D721Med (cell line): ENCODE results near the gene MAP7.
"Not testable (repeated sequence)": the region's sequence is repeated elsewhere in the genome, so short reads cannot be mapped to it uniquely, and the experiment has no call there.

Source experiments
- DNase-seq: peaks from one replicate; pipeline ENCODE4 v3.0.0; 2011; ENCODE audit warnings: low spot score; ENCODE audit not compliant: insufficient read length
- FAIRE-seq: peaks from 2 replicates; lab custom pipeline; 2011; peaks lifted over from hg19 to GRCh38; lab: Jason Lieb, UNC
- TF ChIP-seq, protein P1 (sequence below): IDR thresholded peaks from 2 replicates; pipeline ENCODE4 v1.5.1; 2012; ENCODE audit warnings: mild to moderate bottlenecking, control low read depth; ENCODE audit not compliant: insufficient read depth; ENCODE audit errors: missing control alignments

Gene MAP7

DNA sequence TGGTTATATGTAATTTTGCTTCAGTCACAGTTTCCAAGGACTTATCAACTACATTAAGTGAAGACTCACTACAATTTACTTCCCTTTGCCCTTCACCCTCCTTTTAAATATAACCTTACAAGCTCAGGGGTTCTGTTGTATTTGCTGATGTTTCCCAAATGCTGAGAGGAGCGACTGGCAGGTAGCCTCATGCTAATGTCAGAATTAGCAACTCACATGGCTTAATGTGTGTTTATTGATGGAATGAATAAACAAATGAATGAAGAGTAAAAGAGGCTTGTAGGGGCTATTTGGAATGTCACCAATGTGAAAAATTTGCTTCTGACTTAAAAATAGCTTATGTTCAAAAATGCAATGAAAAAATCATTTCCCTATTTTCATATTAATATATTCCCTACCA is 41.4 kb upstream of the MAP7 start:
- FAIRE-seq = no peak
- DNase-seq = no peak

DNA sequence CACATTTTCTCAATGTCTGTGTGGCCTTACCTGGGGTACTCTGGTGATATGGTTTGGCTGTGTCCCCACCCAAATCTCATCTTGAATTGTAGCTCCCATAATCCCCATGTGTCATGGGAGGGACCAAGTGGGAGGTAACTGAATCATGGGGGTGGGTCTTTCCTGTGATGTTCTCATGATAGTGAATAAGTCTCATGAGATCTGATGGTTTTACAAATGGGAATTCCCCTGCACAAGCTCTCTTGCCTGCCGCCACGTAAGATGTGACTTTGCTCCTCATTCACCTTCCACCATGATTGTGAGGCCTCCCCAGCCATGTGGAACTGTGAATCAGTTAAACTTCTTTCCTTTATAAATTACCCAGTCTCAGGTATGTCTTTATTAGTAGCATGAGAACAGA is 40.6 kb upstream of the MAP7 start:
- FAIRE-seq, DNase-seq: not testable (repeated sequence)

More for the DNA sequence above, 41.4 kb upstream of the MAP7 start:
- TF ChIP-seq, protein P1, sequence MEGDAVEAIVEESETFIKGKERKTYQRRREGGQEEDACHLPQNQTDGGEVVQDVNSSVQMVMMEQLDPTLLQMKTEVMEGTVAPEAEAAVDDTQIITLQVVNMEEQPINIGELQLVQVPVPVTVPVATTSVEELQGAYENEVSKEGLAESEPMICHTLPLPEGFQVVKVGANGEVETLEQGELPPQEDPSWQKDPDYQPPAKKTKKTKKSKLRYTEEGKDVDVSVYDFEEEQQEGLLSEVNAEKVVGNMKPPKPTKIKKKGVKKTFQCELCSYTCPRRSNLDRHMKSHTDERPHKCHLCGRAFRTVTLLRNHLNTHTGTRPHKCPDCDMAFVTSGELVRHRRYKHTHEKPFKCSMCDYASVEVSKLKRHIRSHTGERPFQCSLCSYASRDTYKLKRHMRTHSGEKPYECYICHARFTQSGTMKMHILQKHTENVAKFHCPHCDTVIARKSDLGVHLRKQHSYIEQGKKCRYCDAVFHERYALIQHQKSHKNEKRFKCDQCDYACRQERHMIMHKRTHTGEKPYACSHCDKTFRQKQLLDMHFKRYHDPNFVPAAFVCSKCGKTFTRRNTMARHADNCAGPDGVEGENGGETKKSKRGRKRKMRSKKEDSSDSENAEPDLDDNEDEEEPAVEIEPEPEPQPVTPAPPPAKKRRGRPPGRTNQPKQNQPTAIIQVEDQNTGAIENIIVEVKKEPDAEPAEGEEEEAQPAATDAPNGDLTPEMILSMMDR = no peak

DNA sequence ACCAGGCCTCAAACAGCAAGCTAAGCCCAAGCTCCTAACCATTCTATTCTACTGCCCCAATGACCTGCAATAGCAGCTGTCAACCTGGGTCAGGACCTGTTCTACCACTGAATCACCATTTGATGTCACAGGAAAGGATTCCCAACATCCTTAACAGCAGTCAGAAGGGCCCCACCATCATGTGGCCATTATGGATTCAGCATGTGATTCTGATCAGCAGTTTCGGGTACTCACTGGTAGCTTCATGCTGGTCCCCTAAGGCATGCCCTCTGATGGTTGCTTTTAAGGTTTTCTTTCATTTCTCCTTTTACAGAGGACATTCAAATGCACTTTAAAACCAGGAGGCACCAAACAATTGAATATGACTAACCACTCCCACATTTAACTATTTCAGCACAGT is 37.3 kb upstream of the MAP7 start:
- DNase-seq (no peak), FAIRE-seq (no peak)
- TF ChIP-seq, protein P1 = no peak

DNA sequence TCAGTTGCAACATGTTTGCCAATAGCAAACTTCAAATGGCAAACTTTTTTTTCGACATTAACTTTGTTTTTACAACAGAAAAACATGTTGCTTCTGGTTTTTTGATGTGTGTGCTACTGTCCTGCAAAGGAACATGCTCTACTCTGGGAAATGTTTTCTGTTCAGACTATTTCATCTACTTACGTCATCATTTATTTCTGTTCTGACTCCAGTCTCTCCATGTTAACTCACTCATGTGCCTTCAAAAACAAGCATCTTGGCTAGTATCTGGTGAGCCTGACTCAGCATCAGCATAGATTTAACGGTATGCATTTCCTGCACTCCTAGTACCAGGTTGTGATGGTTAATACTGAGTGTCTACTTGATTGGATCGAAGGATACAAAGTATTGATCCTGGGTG is 36.1 kb upstream of the MAP7 start:
- DNase-seq = no peak
- no peak for FAIRE-seq
- TF ChIP-seq, protein P1 = no peak

DNA sequence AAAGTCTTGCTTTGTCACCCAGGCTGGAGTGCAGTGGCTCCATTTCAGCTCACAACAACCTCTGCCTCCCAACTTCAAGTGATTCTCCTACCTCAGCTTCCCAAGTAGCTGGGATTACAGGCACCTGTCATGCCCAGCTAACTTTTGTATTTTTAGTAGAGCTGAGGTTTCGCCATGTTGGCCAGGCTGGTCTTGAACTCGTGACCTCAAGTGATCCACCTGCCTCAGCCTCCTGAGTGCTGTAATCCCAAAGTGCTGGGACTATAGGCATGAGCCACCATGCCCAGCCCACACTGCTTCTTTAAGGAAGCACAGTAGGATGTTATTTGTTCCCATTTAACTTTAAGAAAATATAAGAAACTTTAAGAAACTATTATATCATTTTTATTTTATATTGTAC is 35.3 kb upstream of the MAP7 start:
- DNase-seq, FAIRE-seq: not testable (repeated sequence)

DNA sequence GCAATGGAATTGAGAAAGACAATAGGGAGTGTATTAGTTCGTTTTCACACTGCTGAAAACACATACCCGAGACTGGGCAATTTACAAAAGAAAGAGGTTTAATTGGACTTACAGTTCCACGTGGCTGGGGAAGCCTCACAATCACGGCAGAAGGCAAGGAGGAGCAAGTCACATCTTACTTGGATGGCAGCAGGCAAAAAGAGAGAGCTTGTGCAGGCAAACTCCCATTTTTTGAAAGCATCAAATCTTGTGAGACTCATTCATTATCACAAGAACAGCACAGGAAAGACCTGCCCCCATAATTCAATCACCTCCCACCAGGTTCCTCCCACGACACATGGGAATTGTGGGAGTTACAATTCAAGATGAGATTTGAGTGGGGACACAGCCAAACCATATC is 34.1 kb upstream of the MAP7 start:
- DNase-seq, FAIRE-seq: not testable (repeated sequence)

DNA sequence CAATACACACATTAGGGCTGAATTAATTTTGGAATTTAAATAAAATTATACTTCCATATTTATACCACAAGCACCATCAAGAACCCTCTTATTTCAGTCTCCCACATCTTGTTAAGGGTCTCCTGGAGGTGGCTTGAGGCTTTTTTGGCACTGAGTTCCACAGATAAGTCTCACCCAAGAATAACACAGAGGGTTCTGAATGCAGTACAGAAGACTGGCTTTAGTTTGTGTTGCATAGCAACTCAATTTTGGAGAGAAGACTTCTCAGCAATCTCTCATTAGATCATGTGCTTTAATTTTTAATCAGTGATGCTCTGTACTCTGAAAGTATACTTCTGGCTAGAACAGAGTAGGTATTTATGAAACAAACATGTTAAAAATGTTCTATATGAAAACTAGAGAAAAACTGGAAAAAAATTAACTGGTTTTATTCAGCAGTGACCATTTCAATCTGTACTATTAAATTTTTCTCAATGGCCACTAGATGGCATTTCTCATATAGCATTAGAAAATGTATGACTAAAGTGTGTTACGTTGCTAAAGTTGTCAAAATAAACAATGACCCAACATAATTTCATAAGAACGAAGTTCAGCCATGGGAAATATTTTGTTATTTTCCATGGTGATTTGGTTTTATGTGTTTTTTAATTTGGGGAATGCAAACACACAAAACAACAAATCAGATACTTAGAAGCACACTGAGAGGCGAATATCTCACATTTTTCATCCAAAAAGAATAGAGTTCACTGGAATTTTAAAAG is 32.7 kb upstream of the MAP7 start:
- no peak for DNase-seq
- peak; percentile 88 for FAIRE-seq
- TF ChIP-seq, protein P1 = peak; percentile 60

DNA sequence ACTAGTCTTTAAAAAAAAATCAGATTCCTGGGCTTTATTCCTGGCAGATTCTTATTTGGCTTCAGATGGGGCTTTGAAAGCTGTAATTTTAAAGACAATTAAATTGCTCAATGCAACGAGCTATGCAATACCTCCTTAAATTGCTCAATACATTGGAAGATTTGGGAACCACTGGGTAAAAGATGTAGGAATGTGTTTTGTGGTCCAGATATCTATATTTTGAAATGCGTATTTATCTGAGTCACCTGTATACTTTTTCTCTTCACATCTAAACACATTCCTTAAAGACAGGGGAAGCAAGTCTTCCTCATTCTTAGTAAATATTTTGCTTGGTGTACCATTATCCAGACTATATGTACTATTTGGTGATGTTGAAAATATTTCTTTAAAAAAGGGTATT is 29.6 kb upstream of the MAP7 start:
- TF ChIP-seq, protein P1 = no peak
- DNase-seq = no peak
- FAIRE-seq = no peak

DNA sequence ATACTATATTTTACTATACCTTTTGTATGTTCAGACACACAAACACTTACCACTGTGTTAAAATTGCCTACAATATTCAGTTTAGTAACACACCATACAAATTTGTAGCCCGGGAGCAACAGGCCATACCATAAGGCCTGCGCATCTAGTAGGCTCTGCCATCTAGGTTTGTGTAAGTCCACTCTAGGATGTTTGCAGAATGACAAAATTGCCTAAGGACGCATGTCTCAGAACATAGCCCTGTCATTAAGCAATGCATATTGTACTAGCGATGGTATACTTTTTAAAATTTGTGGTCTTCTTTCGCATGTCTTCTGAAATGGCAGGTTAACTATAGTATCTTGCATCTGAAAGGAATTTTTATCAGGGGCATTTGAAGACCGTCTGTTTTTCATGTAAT is 26.6 kb upstream of the MAP7 start:
- TF ChIP-seq, protein P1 = no peak
- no peak for DNase-seq
- no peak for FAIRE-seq
